Tongue (tissue), 2 donors: Measurements from ENCODE around the gene ACTL6B. TPM values are rescaled to one million over a fixed set of nuclear protein-coding genes. Genes with fewer than 3 reads are reported as not detected.
A peak's percentile ranks its signal among the peaks of the same experiment; 100 is the strongest.

Source experiments
- DNase-seq: peaks from one replicate; pipeline ENCODE4 v3.0.0-alpha.2; 2015
- total RNA-seq: library from RNA; depleted of rRNA; stranded (reverse); fragments of >200 nt; gene quantifications from one replicate; pipeline ENCODE4 v1.2.3, GENCODE V29; 2014

Gene ACTL6B
- total RNA-seq, 1 donor from 2014 or later: not detected

DNA sequence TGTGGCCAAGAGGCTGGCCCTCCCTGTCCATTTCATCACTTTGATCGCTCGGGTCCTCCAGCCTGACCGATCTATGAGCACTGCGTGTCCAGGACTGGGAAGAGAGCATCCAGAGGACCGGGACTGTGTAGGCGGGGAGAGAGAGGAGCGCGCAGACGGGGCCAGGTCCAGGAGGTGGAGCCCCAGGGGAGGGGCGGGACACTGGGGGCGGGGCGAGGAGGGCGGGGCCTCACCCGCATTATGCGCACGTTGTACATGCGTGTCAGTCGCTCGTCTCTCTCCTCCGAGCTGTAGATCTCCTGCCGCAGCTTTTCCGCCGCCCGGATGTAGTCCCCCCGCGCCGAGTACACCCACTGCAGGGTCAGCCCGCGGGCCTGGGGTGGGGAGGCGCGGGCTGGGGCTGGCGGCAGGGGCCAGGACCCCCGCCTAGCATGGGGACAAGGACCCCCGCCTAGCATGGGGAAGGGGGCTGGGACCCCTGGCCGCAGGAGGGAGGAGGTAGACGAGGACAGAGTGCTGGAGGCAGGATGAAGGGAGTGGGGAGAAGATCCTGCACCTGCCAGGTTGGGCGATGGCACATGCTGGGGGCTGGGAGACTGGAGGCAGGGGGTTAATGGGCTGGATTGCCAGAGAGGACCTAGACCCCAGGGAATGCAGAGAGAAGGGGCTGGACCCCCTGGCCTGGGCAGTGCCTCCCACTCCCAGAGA, 29.6 kb downstream of the ACTL6B start:
- DNase-seq: peak; percentile 80

DNA sequence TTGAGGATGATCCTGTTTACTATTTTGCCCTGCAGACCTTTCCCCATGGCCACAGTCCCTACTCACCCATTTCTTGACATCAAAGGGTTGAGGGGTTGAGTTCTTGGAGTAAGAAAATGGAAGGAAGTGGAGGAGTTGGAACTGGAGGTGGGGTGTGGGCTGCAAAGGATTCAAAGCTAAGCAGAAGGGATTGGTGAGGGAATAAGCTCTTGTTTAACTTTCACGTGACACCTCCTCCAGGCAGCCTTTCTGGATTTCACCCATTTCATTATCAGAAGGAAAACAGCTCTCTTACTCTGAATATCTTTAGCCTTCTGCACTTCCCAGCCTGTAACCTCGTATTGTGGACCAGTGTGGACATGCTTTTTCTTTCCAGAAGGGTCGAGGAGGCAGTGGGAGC, 30.2 kb downstream of the ACTL6B start:
- no peak for DNase-seq

DNA sequence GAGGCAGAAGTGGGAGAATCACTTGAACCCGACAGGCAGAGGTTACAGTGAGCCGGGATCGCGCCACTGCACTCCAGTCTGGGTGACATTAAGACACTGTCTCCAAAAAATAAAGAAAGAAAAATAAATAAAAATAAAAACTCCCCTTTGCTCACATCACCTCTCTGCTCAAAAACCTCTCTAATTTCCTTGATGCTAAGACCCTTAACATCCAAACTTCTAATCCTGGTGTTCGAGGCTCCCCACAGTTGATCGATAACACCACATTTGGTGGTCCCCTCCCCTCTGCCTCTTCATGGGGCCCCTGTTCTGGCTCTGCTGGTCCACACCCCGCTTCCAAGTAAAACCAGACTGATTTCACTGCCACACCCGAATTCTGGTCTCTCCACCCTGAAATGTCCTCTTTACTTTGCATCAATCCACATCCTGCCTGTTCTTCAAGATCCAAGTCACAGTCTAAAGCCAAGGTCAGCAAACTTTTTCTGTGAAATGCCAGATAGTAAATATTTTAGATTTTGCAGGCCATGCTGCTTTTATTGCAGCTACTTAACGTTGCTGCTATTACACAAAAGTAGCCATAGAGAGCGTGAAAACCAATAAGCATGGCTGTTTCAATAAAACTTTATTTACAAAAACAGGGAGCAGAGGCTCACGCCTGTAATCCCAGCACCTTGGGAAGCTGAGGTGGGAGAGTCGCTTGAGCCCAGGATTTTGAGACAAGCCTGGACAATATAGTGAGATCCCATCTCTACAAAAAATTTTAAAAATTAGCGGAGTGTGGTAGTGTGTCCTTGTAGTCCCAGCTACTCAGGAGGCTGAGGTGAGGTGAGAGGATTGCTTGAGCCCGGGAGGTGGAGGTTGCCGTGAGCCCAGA, 32.1 kb downstream of the ACTL6B start:
- DNase-seq: no peak

DNA sequence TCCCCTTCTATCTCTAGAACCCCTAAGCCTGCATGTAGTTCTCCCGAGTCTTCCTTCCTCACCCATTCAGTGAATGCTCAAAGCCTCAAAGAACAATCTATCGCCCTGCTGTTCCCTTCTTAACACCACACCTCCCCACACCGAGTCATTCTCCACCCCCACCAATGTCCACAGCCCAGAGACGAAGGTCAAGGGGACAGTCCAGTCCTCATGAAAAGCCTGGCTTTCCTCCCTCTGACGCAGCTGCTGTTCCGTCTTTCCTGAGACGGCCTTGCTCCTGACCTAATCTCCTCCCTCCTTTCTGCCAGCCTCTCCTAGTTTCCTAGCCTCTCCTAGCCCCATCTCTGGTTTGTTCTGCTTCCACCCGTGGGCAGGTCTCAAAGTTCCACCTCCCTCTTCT, 34.7 kb downstream of the ACTL6B start:
- DNase-seq: no peak

DNA sequence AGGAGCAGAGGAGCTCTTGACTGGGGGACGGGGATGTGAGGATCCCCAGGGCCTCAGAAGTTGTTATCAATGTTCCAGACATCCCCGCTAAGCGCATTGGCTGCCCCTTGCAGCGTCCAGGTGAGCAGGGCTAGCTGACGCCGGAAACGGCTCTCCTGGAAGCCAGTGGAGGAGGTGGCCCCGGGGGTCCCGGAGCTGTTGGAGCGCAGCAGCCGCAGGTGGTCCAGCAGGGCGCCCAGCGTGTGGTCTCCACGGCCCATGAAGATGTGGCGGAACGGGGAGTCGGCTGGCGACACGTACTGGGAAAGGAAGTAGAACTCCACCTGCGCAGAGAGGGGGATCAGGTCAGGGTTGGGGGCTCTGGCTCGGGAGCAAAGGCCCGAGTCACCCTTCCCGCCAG, 35.4 kb downstream of the ACTL6B start:
- DNase-seq: no peak

DNA sequence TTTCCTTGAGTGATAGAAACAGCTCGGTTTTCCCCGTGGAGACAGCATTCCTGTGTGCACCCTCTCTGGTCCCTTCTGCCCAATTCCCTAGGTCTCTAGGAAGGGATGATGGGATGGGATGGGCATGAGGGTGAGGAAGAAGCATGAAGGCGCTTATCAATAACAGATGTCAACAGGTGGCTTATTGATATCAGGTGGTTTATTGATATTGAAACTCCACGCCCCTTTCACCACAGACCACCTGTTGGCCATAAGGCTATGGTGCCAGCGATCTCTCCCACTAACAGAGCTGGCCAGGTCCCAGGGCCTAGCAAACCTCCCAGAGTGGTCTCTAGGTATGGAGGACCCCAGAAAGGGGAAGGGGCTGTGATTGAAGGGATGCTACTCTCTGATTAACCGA, 36.0 kb downstream of the ACTL6B start:
- DNase-seq: no peak

DNA sequence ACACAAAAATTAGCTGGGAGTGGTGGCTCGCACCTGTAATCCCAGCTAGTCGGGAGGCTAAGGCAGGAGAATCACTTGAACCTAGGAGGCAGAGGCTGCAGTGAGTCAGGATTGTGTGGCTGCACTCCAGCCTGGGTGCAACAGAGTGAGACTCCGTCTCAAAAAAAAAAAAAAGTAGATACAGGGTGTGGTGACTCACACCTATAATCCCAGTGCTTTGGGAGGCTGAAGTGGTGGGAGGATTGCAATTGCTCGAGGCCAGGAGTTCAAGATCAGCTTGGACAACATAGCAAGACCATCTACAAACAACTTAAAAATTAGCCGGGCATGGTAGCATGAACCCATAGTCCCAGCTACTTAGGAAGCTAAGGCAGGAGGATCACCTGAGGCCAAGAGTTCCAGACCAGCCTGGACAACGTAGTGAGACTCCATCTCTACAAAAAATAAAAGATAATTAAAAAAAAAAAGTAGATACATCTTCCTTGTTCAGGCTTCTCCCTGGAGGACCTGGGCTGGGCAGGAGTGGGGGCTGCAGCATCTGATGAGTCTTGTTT, 41.9 kb downstream of the ACTL6B start:
- DNase-seq: no peak

DNA sequence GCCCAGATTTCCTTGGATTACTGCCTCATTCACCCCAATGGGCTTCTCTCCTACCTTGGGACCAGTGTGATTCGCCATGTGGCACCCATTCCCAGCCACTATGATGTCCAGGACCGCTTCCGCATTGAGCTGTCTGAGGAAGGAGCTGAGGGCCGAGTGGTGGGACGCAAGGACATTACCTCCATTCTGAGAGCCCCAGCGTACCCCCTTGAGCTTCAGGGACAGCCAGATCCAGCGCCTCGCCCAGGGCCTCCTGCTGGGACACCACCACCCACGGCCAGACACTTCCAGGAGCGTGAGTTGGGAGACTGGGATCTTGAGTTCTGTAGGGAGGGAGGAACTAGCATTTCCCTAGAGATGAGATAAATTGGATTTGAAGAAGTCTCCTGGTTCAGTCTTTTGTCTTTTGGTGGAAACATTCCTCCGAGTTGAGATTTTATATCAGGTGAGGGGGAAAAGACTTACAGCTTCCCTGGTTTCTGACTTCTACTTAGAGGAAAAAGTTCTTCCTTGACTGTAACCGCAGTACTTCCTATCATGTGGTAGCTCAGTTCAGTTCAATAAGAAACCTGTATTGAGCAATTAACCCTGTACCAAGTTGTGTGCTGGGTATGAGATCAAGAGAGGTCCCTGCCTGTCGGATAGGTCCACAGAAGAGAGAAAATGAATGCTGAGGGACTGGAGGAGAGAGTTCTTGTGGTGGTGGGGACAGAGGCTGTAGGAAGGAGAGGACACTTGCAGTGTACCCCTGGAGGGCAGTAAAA, 42.7 kb downstream of the ACTL6B start:
- no peak for DNase-seq

DNA sequence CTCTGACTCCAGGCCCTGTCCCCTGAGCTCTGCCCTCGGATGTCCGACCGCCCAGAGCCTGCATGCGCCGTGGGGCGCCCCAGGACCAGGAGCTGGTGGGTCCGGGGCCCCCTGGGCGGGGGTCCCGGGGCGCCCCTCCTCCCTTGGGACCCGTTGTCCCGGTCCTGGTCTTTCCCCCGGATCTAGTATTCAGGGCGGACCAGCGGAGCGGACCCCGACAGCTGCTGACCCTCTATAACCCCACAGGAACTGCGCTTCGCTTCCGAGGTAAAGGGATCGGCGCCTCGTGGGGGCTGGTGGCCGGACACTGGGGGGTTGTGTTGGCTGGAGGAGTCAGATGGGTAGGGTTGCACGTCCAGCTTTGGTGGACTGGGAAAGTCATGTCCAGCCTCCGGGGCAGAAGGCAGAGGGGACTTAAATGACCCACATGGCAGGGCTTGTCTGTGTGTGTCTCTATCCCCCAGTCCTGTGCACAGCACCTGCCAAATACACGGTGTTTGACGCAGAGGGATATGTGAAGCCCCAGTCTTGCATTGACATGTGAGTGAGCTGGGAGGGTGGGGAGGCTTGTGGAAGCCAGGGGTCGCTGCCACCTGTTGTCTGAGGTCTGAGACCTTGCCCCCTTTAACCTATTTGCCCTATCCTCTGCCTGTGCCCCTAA, 43.4 kb downstream of the ACTL6B start:
- peak; percentile 37 for DNase-seq

DNA sequence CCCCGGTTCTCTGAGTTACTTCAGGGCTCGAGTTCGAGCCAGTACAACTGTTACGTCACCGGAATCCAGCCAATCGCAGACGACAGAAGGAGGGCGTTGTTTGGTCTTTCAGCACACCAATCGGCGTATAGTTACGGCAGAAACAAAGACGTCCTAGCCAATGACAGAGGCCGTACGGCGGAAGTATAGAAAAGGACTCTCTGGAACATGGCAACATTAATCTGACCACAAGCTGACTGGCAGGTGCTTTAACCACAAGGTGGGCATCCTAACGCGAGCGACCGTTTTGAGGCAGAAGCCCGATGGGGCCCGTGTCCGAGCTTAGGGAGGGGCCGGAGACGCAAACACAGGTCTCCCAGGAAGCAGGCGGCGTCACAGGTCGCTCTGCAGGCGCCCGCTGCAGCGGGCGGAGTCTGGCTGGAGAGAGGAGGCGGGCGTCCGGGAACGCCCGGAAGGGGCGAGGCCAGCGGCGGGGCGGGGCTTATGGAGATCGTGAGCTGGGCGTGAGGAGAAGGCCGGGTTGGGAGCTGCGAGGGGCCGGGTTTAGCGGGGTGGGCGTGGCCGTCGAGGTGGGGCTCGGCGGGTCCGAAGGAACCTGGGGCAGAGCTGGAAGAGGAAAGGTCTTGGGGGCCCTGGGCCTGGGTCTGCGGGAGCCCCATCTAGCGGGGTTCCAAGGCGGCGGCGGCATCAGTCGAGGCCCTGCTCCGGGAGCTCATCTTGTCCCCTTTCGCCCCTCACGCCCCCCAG, 44.1 kb downstream of the ACTL6B start, which contains the start of gene MOSPD3:
Gene MOSPD3 (plus strand): TSS at position 558 of the 747 bp plus-strand sequence. CDS start 252 bp downstream, outside the sequence.
- DNase-seq: peak; percentile 100

DNA sequence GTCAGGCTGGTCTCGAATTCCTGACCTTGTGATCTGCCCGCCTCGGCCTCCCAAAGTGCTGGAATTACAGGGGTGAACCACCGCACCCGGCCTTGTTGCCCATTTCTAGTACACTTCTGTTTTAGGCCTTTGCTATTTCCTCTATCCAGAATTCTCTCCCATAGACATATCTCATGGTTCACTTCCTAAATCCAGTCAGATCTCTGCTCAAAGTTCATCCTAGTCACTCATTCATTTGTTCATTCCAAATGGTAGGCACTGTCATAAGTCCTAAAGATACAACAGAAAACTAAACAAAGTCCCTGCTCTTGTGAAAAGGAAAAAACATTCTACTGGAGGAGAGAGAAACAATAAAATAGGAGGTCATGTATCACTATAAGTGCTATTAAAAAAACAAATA, 46.3 kb downstream of the ACTL6B start:
- DNase-seq: no peak

DNA sequence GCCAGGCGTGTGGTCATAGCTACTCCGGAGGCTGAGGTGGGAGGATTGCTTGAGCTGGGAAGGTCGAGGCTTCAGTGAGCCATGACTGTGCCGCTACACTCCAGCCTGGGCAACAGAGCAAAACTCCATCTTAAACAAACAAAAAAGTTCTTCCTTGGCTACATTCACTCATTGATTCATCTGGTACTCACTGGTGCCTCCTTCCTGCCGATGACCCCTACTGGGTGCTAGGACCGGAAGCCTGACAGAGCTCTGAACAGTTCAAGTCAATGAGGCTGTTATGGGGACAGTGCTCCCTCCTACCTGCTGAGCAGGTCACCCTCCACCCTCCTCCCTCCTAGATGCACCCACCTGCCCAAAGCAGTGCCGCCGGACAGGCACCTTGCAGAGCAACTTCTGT, 49.1 kb downstream of the ACTL6B start:
- DNase-seq: no peak

DNA sequence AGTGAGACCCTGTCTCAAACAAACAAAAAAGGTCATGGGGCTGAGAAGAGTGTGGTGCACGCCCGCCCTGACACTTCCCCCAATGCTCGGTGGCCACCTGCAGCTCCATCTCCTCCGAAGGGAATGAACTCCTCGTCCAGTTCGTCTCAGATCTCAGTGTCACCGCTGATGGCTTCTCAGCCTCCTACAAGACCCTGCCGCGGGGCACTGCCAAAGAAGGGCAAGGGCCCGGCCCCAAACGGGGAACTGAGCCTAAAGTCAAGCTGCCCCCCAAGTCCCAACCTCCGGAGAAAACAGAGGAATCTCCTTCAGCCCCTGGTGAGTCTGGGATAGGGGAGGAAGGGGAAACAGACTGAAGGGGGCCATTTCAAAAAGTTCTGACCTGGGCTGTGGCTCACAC, 49.9 kb downstream of the ACTL6B start:
- DNase-seq: no peak

DNA sequence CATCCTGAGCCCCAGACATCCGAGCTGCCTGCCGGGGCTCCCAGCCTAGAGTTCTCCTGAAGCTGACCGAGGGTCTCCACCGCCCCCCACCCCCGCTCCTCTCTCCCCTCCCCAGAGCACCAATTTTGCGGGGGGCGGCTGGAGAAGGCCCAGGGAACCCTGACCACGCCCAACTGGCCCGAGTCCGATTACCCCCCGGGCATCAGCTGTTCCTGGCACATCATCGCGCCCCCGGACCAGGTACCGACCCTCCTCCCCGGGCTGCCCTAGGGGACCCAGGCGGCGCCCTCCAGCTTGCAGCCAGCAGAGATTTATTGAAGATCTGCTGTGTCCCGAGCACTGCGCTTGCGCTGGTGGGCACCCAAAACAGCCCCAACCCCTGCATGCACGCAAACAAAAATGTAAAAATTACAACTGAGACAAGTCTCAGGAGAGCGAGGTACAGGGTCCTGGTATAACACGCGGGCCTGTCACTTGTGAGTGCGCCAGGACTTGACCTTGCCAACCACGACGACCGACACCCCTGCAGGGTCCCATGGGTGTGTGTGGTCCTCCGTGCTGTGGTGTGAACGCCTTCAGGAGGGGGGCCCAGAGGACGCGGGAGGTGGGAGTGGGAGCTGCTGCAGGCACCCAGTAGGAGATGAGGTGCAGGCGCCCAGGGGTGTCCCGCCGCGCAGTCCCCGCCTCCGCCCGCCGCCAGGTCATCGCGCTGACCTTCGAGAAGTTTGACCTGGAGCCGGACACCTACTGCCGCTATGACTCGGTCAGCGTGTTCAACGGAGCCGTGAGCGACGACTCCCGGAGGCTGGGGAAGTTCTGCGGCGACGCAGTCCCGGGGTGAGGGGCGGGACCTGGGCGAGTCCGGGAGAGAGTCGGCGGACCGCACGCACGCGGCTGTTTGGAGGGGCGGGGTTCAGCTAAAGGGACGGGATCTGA, 51.0 kb downstream of the ACTL6B start:
- DNase-seq: peak; percentile 28

DNA sequence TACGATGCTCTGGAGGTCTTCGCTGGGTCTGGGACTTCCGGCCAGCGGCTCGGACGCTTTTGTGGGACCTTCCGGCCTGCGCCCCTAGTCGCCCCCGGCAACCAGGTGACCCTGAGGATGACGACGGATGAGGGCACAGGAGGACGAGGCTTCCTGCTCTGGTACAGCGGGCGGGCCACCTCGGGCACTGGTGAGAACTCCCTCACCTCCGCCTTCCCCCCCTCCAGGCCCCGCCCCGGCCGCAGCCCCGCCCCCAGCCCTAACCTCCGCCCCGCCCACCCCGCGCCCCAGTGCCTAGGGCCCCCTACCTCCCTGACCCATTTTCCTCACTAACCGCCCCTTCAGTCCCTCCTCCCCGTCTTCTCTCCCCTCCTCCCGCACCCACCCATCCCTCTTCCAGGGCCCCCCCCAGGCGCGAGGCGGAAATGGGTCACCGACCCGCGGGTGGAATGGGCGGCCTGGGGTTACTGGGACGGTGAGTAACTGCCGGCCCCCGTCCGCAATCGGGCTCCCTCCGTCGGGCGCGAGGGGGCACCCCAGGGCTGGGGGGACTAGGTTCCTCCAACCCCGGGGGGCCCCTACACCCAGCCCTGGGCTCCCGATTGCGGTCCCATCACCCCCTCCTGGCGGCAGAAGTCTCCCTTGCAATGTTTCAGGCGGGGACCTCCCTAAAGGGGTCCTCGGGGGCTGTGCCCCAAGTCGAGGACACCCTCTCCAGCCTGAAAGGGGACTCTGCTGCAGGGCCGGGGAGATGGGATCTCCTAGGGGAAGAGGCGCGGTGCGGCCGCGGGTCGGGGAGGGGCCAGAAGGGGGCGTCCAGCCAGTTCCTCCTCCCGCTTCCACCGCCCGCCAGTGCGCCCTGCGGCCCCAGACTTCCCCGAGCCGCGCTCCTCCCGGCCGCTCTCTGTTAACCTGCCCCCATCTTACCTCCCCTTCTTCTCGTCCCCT, 51.9 kb downstream of the ACTL6B start:
- DNase-seq: peak; percentile 79

DNA sequence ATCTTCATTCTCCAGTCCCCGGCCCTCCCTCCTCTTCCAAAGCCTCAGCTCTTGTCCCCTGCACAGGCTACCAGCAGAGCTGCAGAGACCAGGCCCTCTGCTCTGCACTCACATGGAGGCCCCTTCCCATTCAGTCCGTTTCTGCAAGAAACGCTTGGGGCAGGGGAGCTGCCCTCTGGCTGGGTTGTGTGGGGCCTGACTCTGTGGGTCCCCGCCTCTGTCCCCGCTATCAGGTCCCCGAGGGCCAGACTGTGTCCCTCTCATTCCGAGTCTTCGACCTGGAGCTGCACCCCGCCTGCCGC, 52.6 kb downstream of the ACTL6B start:
- DNase-seq: peak; percentile 30

DNA sequence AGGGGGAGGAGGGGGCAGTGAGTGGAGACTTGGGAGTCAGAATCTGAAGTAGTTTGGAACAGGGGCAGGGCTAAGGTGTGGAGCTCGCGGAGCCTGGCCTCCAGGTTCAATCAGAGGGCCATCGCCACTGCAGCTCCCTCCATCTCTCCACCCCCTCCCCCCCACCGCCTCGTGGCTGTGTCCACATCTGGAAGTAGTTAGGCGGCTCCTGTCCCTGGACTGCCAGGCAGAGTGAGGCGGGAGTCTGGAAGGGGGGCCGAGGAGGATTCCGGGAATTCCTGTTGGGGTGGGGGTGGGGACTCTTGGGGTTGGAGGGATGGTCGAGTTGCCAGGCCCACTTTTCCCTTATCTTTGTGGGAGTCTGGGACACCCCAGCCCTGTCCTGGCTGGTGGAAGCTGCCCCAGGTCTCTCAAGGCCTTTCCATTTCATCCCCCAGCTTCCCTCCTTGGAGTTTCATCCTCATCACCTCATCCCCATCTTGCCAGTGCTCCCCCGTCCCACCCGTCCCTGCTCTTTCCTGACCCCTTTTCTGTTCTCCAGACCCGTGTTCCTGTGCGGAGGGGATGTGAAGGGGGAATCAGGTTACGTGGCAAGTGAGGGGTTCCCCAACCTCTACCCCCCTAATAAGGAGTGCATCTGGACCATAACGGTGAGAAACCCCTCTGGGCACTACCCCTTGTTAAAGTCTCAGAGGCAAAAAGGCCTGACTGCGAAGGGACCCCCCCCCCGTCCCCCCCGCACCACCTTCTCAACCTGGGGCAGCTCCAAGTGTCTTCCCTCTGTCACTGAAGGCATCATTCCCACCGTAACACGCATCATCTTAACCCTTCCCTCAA, 53.1 kb downstream of the ACTL6B start:
- DNase-seq: peak; percentile 85

DNA sequence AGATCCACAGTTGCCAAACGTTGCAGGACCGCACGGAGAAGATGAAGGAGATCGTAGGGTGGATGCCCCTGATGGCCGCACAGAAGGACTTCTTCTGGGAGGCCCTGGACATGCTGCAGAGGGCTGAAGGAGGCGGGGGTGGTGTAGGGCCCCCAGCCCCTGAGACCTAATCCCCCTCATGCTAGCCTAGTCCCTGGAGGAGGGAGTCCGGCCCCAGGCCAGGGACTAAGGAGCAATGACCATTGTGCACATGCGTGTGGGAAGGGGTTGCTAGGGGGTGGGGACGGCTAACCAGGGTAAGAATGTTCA, 55.6 kb downstream of the ACTL6B start:
- no peak for DNase-seq
